ENCODE data around the gene SPTA1.

The SPTA1 gene

DNA sequence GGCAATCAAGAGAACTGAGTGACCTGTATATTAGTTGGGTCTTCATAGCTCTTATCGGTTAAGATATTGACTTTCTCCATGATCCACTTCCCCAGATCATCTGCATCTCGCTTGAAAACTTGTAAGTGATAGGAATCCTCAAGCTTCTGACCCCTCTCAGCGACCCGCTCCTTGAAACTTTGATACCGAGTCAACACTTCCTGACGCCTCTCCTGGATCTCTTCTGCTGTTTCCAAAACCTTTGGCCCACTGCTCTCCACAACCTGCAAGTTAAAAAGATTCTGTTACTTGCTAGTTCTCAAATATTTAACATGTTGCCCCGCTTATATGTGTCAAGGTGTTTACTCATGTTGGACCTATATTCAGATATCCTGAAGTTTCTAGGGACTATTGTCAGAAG, 1.4 kb downstream of the SPTA1 start:
- no peak for DNase-seq (ENCODE audit: low read depth)

- no peak for DNase-seq (ENCODE audit: low read depth)
Observed at GRCh38 chr1:158681606-158682005, 4.9 kb downstream of the SPTA1 start.

DNA sequence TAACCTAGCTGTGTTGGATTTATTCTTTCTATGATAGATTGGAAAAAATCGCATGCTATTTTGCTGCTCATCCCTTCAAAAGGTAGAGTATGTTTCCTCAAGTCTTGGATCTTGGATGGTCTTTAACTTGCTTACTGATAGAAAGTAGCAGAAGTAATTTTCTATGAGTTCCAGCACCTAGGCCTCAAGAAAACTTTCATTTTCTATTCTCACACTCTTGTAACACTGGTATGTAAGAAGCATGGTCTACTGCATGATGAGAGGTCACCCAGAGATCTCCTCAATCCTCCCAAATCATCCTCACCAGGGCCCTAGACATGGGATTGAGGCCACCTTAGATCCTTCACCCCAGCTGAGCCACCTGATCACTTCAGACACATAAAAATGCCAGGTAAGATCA, 7.2 kb downstream of the SPTA1 start:
- DNase-seq (ENCODE audit: low read depth), result no peak

DNA sequence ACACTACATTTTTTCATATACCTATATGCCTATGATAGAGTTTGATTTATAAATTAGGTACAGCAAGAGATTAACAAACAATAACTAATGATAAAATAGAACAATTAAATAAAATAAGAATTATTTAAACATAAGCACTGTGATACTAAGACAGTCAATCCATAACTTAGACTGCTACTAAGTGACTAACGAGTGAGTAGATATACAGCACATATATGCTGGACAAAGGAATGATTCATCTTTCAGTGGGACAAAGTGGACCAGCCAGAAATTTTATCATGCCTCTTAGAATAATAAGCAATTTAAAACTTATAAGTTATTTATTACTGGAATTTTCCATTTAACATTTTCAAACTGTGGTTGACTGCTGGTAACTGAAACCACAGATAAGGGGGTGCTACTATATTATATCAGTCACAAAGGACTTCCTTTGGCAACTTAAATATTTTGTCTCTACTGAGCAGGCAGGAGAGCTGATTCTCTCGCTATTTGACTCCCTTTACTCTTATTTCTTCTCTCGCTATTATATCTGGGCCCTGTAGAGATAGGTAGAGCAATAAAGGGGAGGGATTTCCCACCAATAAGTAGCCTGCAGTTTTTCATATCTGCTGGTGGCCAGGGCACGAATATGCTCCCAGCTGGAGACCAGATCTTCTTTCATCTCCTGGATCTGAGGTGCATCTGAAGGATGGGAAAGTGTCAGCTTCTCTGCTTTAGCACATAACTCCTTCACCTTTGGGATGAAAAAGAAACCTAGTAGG, 10.8 kb downstream of the SPTA1 start:
- no peak for DNase-seq (ENCODE audit: low read depth)

GRCh38 chr1:158674302-158674701, 12.2 kb downstream of the SPTA1 start:
- no peak for DNase-seq (ENCODE audit: low read depth)

- DNase-seq (ENCODE audit: low read depth), result no peak
Observed at GRCh38 chr1:158666037-158666436, 20.5 kb downstream of the SPTA1 start.

- no peak for DNase-seq (ENCODE audit: low read depth)
Observed at GRCh38 chr1:158654571-158654970, 31.9 kb downstream of the SPTA1 start.

DNA sequence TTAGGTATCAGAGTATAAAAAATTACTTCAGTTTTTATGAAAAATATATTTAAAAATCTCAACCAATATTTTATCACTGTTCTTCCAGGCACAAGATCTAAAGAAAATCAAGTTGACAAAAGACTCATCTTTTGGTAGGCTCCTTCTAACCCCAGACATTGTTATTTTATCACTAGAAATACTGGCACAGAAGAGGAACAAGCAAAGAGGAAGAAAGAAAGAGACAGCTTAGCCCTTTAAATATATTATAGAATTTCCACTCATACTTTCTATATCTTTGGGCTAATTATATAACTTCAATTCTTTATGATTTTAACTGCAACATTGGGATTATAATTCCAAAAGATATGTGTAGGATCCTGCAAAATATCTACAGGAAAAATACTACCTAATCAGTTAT, 32.4 kb downstream of the SPTA1 start:
- DNase-seq (ENCODE audit: low read depth), result no peak

- no peak for DNase-seq (ENCODE audit: low read depth)
Observed at GRCh38 chr1:158652721-158653334, 33.7 kb downstream of the SPTA1 start.

GRCh38 chr1:158649052-158649451, 37.5 kb downstream of the SPTA1 start:
- no peak for DNase-seq (ENCODE audit: low read depth)

DNA sequence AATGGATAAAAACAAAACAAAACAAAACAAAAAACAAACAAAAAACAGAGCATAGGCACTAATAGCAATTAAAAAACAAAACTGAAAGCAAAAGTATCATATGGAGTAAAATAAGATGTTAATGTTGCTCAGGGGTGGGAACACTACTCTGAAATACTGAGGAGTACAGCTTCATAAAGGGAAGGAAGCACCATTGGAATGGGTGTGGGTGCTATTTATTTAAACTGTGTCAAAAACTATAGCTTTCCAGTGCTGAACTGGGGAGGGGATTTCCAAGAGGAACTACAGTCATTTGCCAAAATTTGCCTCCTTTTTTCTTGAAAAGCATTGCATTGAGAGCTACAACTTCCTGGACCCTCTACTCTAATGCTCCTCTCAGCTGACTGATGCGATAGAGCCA, 40.0 kb downstream of the SPTA1 start:
- DNase-seq (ENCODE audit: low read depth), result no peak

GRCh38 chr1:158644449-158644848, 42.1 kb downstream of the SPTA1 start:
- DNase-seq (ENCODE audit: low read depth), result no peak

DNA sequence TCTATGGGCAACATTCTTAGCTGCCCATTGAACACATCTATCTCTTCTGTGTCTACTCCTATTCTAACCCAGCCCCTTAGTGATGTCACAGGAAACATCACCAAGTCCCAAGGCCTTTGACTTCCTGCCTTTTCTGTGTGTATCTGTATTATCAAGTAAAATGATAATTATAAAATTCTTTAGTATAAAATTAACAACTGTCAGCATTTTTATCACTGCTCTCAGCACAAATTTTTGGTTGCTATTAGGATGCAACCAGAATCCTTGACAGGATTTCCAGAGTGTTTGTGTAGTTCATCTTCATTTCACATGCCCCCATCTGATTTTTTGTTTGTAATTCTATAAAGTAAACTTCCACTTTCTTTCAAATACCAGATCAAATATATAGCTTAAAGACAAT, 47.6 kb downstream of the SPTA1 start:
- DNase-seq (ENCODE audit: low read depth), result no peak

GRCh38 chr1:158638146-158638545, 48.4 kb downstream of the SPTA1 start:
- no peak for DNase-seq (ENCODE audit: low read depth)

GRCh38 chr1:158613764-158614163, 72.8 kb downstream of the SPTA1 start:
- DNase-seq (ENCODE audit: low read depth), result no peak

DNA sequence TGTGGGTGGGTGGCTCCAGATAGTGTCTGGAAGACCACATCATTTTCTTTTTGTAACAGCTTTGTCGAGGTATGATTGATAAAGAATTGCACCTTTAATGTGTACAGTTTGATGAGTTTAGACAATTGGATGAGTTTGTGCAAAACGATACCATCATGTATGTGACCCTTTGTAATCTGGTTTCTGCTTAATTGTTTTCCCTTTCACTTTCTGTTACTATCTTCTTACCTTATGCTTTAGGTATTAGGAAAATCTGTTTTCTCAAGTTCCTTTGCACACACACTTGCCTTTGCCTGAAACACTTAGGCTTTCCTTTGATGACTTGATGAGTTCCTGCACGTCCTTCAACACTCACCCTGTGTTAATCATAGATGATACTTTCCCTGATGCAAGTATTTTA, 74.6 kb downstream of the SPTA1 start:
- no peak for DNase-seq (ENCODE audit: low read depth)

DNA sequence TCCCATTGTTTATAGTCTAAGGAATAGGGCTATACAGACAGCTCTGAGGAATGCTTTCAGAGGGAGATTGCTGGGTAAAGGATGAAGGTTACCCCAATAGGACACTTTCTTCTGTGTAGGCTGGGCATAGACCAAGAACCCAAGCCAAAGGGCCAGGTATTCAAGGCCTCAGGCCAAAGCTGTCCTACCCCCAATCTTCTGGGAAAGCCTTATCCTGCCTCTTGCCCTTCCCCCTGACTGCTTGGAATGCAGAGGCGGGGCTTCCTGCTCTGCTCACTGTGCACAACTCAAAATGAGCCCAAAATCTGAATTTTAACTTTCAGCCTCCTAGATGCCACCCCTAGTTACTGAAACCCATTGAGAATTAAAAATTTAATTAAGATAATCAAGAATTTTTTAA, 79.2 kb downstream of the SPTA1 start:
- no peak for DNase-seq (ENCODE audit: low read depth)

DNA sequence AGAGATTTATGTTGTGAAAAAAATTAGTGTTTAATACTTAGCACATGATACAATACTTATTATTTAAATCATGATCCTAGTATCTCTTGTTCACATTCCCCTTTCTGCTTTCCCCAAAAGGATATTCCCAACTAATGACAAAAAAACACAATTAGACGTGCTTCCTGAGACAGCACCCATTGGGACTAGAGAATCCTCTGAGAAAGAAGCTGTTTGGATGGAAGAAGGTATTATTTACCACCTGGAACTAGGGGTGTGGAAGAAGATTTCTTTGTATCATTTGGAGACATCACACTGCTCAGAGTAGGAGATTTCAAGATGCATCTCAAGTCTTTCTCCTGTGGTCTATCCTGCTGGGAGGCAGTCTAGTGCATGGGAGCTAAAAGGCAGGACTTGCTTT, 81.5 kb downstream of the SPTA1 start, which contains the start of gene OR10Z1:
OR10Z1 (plus strand) TSS at position 301 of the 400 bp plus-strand sequence. CDS start 1,171 bp downstream, outside the sequence.
- DNase-seq (ENCODE audit: low read depth), result no peak

DNA sequence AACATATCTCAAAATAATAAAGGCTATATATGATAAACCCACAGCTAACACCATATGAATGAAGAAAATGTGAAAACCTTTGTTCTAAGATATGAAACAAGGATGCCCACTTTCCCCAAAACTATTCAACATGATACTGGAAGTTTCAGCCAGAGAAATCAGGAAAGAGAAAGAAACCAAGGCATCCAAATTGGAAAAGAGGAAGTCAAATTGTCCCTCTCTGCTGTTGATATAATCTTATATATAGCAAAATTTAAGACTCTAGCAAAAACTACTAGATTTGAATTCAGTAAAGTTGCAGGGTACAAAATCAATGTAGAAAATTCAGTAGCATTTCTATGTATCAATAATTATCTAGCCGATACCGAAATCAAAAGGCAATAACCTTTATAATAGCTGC, 85.8 kb downstream of the SPTA1 start:
- DNase-seq (ENCODE audit: low read depth), result no peak

DNA sequence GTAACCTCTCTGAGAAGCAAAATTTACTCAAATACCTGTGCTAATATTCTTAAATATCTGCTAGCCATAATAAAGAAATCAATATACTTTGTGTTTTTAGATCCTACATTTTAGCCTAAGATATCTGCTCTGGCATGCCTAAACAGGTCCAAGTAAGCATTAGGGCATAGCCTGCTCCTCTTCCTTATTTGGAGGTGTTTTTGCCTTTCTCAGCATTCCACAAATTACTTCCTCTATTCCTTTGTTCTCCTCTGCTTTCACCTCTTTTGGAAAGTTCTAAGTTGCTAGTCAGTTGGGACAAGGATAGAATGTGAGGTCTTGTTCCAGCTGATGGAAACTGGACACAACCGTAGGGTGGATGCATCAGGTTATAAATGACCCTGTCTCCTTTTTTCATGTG, 99.6 kb downstream of the SPTA1 start:
- no peak for DNase-seq (ENCODE audit: low read depth)

GRCh38 chr1:158583962-158584361, 102.6 kb downstream of the SPTA1 start:
- no peak for DNase-seq (ENCODE audit: low read depth)

GRCh38 chr1:158579733-158580132, 106.8 kb downstream of the SPTA1 start, which contains the start of gene OR10X1:
TSS of gene OR10X1 (minus strand) at chr1:158579899. CDS start at chr1:158579899, 0 bp downstream.
- DNase-seq (ENCODE audit: low read depth), result no peak

DNA sequence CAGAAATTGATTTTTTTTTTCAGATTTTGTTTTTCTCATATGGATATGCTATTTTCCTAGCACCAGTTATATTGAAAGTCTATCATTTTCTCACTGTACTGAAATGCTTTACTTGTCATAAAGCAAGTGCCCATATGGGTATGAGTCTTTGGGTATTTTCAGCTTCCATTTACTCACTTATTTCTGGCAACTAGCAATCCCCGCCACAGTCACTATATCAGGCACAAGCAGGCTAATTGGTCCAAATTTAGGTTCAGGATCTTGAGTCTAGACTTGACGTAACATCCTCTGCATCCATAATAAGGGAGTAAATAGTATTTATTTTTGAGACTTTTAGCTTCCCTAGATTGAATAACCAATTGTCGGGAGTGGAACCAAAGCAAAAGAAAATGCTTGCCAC, 109.0 kb downstream of the SPTA1 start:
- no peak for DNase-seq (ENCODE audit: low read depth)

GRCh38 chr1:158572226-158572625, 114.3 kb downstream of the SPTA1 start:
- no peak for DNase-seq (ENCODE audit: low read depth)

All from non-pigmented ciliary epithelial cell (primary cell).